A673 (cell line): Measurements from ENCODE around the gene PALLD. TPM values are rescaled to one million over a fixed set of nuclear protein-coding genes. Genes with fewer than 3 reads are reported as not detected.

ENCODE experiments used
- BruUV-seq: library from RNA; stranded (reverse); fragments of 400-500 nt; replicated peaks from 2 replicates; lab custom pipeline; 2021; lab: Mats Ljungman, UMichigan
- CTCF ChIA-PET: fragments of 300-600 bp; sonication (Branson Sonifier 250); formaldehyde crosslinking; loops from one replicate; lab custom pipeline; 2022; ENCODE audit warnings: antibody characterized with exemption; lab: Charles Lee
- POLR2A ChIA-PET: fragments of 300-600 bp; sonication (Branson Sonifier 250); formaldehyde crosslinking; loops from one replicate; lab custom pipeline; 2022; ENCODE audit warnings: antibody characterized with exemption; ENCODE audit not compliant: low non-redundant PET; lab: Charles Lee
- DNase-seq: peaks from one replicate; pipeline ENCODE4 v3.0.0-alpha.2; 2015; ENCODE audit warnings: low spot score
- H3K27ac ChIP-seq: fragments of 200-600 bp; sonication (generic); 2 replicates; pipeline ENCODE4 v1.5.1; 2016; ENCODE audit warnings: mixed run types, low read depth, mild to moderate bottlenecking, mixed read lengths, antibody characterized with exemption, low read length; ENCODE audit not compliant: poor library complexity, severe bottlenecking
- H3K27me3 ChIP-seq: fragments of 200-600 bp; sonication (generic); replicated peaks from 2 replicates; pipeline ENCODE4 v1.6.1; 2017; ENCODE audit warnings: mixed run types, low read depth, mild to moderate bottlenecking, mixed read lengths, antibody characterized with exemption, low read length; ENCODE audit not compliant: insufficient read depth, poor library complexity
- H3K36me3 ChIP-seq: fragments of 200-600 bp; sonication (generic); 2 replicates; pipeline ENCODE4 v1.6.1; 2016; ENCODE audit warnings: mixed run types, mild to moderate bottlenecking, mixed read lengths, antibody characterized with exemption, low read length; ENCODE audit not compliant: insufficient read depth, poor library complexity, severe bottlenecking
- H3K4me1 ChIP-seq: fragments of 200-600 bp; sonication (generic); 2 replicates; pipeline ENCODE4 v1.6.1; 2017; ENCODE audit warnings: mixed run types, mild to moderate bottlenecking, mixed read lengths, antibody characterized with exemption, low read length; ENCODE audit not compliant: insufficient read depth, poor library complexity, severe bottlenecking
- H3K4me3 ChIP-seq: fragments of 200-600 bp; sonication (generic); 2 replicates; pipeline ENCODE4 v1.5.1; 2016; ENCODE audit warnings: low read depth, mixed run types, mild to moderate bottlenecking, mixed read lengths, low read length; ENCODE audit not compliant: poor library complexity, severe bottlenecking
- H3K9me3 ChIP-seq: fragments of 200-600 bp; sonication (generic); 2 replicates; pipeline ENCODE4 v1.6.1; 2016; ENCODE audit warnings: mixed run types, low read depth, mild to moderate bottlenecking, mixed read lengths, antibody characterized with exemption, low read length; ENCODE audit not compliant: poor library complexity, severe bottlenecking
- EZH2 ChIP-seq: fragments of 200-600 bp; sonication (generic); IDR thresholded peaks from 2 replicates; pipeline ENCODE4 v1.6.1; 2017; ENCODE audit warnings: borderline replicate concordance, low read depth, mild to moderate bottlenecking, mixed read lengths, antibody characterized with exemption, low read length; ENCODE audit not compliant: poor library complexity, severe bottlenecking
- intact Hi-C: fragments of 100-400 bp; cut with micrococcal nuclease; formaldehyde crosslinking; loops from one replicate; pipeline ENCODE4 v1.10.0; 2022; ENCODE audit not compliant: unreplicated experiment
- total RNA-seq: library from RNA; stranded (reverse); gene quantifications from 2 replicates; pipeline ENCODE4 v1.2.3, GENCODE V29; 2021
- TF ChIP-seq, protein P1 (sequence below): fragments of 300-800, 200-600 bp; sonication (generic); conservative IDR thresholded peaks from 2 replicates; pipeline ENCODE4 v1.5.1; 2017; ENCODE audit warnings: low read depth, mild to moderate bottlenecking, antibody characterized with exemption, low read length, moderate library complexity, mixed read lengths

PALLD gene
- total RNA-seq, 1 experiment from 2014 or later = 44.1 TPM

GRCh38 chr4:168608771-168609170, 111.9 kb downstream of the PALLD start:
- Histone ChIP-seq H3K27me3 (no peaks in the 10 kb centered on the region), H3K4me3 (no peak overlapping the region), H3K36me3 (no peaks in the 10 kb centered on the region), H3K27ac (peak overlapping the region; percentile 86), H3K9me3 (no peaks in the 10 kb centered on the region), H3K4me1 (peaks cover 91% of the 10 kb centered on the region)
- TF ChIP-seq, protein P1, sequence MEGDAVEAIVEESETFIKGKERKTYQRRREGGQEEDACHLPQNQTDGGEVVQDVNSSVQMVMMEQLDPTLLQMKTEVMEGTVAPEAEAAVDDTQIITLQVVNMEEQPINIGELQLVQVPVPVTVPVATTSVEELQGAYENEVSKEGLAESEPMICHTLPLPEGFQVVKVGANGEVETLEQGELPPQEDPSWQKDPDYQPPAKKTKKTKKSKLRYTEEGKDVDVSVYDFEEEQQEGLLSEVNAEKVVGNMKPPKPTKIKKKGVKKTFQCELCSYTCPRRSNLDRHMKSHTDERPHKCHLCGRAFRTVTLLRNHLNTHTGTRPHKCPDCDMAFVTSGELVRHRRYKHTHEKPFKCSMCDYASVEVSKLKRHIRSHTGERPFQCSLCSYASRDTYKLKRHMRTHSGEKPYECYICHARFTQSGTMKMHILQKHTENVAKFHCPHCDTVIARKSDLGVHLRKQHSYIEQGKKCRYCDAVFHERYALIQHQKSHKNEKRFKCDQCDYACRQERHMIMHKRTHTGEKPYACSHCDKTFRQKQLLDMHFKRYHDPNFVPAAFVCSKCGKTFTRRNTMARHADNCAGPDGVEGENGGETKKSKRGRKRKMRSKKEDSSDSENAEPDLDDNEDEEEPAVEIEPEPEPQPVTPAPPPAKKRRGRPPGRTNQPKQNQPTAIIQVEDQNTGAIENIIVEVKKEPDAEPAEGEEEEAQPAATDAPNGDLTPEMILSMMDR = no peak
- TF ChIP-seq EZH2 = no peak
- ChIA-PET POLR2A (interaction anchor here (0.6 kb wide), 2 partner anchors 16 to 126 kb away, joined by 5 read pairs; no protein-coding TSS in a partner anchor), CTCF (interaction anchor here (0.6 to 1.2 kb wide), 4 partner anchors 9 to 192 kb away, joined by 3 to 4 read pairs (median 4); no protein-coding TSS in a partner anchor)
- BruUV-seq = no TSS peak
- intact Hi-C loops = no loop called here
- peak; percentile 94 for DNase-seq

DNA sequence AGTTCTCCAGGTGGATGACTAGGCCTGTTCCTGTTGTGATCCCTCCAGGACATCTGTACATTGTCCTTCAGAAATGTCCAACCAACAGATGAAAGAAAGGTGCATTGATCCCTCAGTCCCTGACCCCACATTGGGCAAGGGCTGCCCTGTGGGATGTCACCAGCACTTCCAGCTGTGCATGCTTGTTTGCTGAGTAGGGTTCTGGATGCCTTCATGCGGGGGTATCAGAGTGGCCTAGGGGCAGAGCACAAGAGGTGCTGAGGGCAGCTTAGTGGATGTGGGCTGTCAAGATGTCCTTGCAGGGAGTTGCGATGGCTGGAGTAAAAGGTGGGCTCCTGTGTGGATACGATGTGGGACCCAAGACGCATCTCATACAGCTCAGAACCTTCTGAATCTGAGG, 112.5 kb downstream of the PALLD start:
- intact Hi-C loops = no loop called here
- Histone ChIP-seq H3K27ac (peak overlapping the region; percentile 86), H3K9me3 (no peaks in the 10 kb centered on the region), H3K27me3 (no peaks in the 10 kb centered on the region), H3K4me1 (peaks cover 86% of the 10 kb centered on the region), H3K4me3 (no peak overlapping the region), H3K36me3 (no peaks in the 10 kb centered on the region)
- TF ChIP-seq EZH2 = no peak
- TF ChIP-seq, protein P1 = no peak
- ChIA-PET CTCF (interaction anchor here (0.7 to 1.2 kb wide), 2 partner anchors 10 to 22 kb away, joined by 4 read pairs; no protein-coding TSS in a partner anchor), POLR2A (interaction anchor here (0.6 kb wide), 1 partner anchor 15 kb away, joined by 5 read pairs; no protein-coding TSS in a partner anchor)
- BruUV-seq = no TSS peak
- no peak for DNase-seq

DNA sequence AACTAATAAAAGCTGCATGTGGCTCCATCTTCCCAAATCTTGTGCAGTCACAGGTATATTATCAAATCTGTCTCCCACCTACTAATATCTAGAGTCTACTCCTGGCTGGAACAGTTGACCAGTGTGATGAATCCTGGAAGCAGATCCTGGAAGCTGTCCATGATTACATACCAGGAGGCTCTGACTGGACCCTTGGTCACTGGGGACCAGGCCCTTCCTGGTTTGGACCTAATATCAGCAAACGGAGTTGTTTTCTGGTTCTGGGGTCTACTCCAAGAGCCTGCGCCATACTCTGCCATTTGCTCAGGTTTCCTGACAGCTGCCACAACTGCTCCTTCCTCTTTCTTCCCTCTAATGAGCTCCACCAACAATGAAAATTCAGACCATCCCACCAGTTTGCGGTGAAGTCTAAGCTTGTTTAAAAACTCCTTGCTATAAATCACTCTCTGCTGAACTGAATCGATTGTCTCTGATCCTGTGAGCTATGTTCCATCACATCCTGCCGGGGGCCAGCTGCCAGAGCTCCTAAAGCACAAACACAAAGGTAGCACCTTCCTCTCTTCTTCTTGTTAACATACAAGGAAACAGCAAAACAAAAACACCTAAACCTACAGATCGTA, 114.2 kb downstream of the PALLD start:
- H3K27ac ChIP-seq = peak overlapping the region; percentile 27
- no peak for DNase-seq
- H3K4me3 ChIP-seq = no peak overlapping the region
- BruUV-seq = no TSS peak
- intact Hi-C loops = no loop called here
- H3K27me3 ChIP-seq = no peaks in the 10 kb centered on the region
- no peaks in the 10 kb centered on the region for H3K36me3 ChIP-seq
- TF ChIP-seq EZH2 = no peak
- H3K9me3 ChIP-seq = no peaks in the 10 kb centered on the region
- POLR2A ChIA-PET = no interaction called here
- peaks cover 88% of the 10 kb centered on the region for H3K4me1 ChIP-seq
- CTCF ChIA-PET = no interaction called here
